ENCODE data around the gene APRT.

Gene APRT

GRCh38 chr16:88807626-88808453, 3.9 kb downstream of the APRT start:
- DNase-seq (ENCODE audit: low read depth), result no peak

GRCh38 chr16:88807142-88807625, 4.5 kb downstream of the APRT start:
- no peak for DNase-seq (ENCODE audit: low read depth)

DNA sequence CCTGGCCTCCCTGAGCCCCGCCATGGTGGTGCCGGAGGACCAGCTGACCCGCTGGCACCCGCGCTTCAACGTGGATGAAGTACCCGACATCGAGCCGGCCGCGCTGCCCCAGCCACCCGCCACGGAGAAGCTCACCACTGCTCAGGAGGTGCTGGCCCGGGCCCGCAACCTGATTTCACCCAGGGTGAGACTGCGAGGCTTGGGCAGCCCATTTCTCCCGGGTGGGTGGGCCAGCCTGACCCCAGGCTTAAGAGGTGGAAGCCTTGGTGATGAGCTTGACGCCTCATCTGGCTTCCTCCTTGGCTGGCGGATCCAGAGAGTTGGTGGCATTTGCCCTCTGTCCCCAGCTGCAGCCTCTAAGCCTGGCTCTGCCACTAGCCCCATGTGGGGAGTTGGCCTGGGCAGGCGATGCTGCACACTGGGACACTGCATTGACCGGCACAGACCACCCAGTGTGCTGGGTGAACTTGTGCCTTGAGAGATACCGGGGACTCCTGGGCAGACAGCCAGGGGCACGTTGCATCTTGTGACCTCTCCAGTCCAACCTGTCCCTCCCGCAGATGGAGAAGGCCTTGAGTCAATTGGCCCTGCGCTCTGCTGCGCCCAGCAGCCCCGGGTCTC, 5.1 kb downstream of the APRT start:
- no peak for DNase-seq (ENCODE audit: low read depth)

DNA sequence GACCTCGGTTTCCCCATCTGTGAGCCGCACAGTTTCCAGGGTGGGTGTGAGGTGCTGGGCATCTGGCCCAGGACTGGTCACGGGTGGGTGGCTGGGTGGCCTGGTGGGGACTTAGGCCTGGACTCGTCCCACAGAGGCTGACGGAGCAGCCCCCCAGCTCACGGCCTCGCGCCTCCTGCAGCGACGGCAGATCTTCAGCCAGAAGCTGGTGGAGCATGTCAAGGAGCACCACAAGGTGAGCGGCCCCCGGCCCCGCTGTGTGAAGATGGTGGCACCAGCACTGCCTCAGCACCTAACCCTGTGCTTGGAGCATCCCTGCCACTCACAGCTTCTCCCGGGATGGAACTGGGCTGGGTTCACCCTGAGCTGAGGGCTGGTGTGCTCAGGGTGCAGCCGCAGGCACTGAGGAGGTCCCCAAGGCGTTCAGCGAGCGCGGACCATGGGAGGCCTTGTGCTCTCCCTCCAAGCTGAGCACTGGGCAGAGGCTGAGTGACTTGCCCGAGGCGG, 5.8 kb downstream of the APRT start:
- DNase-seq (ENCODE audit: low read depth), result no peak

DNA sequence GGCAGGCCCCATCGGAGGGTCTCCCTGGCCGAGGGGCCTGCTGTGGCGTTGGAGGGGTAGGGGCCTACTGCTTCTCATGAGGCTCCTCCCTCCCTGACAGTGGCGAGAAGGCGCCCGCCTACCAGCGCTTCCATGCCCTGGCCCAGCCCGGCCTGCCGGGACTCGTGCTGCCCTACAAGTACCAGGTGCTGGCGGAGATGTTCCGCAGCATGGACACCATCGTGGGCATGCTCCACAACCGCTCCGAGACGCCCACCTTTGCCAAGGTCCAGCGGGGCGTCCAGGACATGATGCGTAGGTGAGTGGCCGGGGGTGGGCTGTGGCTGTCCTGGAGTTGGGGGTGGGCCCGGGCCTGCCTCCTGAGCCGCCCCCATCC, 6.4 kb downstream of the APRT start:
- DNase-seq (ENCODE audit: low read depth), result no peak

GRCh38 chr16:88804552-88805339, 7.0 kb downstream of the APRT start:
- DNase-seq (ENCODE audit: low read depth), result no peak

DNA sequence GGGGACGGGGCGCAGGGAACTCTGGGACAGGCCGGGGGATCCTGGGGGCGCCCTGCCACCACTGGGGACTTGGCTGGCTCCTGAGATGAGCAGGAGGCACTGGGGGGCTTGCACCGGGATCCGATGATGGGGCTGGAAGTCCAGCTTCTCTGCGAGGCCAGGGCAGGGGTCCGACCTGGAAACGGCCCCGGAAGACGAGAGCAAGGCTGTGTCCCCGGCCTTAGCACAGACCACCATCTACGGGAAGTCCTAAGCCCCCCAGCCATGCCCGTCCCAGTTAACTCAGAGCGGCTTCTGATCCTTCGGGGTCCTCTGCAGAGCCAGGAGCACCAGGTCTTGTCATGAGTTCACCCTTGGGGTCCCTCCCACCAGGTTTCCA, 7.6 kb downstream of the APRT start:
- no peak for DNase-seq (ENCODE audit: low read depth)

- DNase-seq (ENCODE audit: low read depth), result peak; percentile 75
These were observed 8.3 kb downstream of the APRT start, which contains the start of gene CDT1 for GRCh38 chr16:88803264-88803987. TSS of gene CDT1 (plus strand) at chr16:88803789. CDS start at chr16:88803832, 43 bp downstream.

- DNase-seq (ENCODE audit: low read depth), result no peak
These were observed 11.5 kb downstream of the APRT start for GRCh38 chr16:88800277-88800592.

- no peak for DNase-seq (ENCODE audit: low read depth)
These were observed 12.0 kb downstream of the APRT start for GRCh38 chr16:88799569-88800276.

- no peak for DNase-seq (ENCODE audit: low read depth)
These were observed 12.8 kb downstream of the APRT start for GRCh38 chr16:88798772-88799455.

GRCh38 chr16:88798073-88798472, 13.7 kb downstream of the APRT start:
- no peak for DNase-seq (ENCODE audit: low read depth)

GRCh38 chr16:88796278-88796677, 15.4 kb downstream of the APRT start:
- DNase-seq (ENCODE audit: low read depth), result no peak

- DNase-seq (ENCODE audit: low read depth), result no peak
These were observed 18.3 kb downstream of the APRT start for GRCh38 chr16:88793251-88793954.

- DNase-seq (ENCODE audit: low read depth), result no peak
These were observed 19.0 kb downstream of the APRT start for GRCh38 chr16:88792668-88793250.

DNA sequence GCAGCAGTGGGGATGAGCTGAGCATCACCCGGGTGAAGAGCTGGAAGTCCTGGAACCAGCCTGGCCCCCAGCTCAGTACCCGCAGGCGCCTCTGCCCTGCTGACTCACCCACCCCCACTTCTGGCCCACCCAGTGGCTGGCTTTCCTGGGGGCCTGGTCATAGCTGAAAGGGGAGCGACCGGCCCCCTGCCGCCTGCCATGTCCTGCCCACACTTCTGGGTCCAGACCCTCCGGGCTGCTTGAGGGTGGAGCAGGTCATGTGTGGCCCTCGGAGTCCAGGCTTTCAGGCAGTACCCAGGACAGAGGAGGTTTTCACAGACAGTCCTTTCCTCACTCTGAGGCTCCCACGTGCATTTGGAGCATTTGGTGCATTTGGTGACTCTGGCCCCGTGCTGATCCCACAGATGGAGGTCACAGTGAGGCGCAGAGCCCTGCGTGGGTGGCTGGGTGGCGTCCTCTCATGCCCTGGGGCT, 19.6 kb downstream of the APRT start:
- DNase-seq (ENCODE audit: low read depth), result no peak

DNA sequence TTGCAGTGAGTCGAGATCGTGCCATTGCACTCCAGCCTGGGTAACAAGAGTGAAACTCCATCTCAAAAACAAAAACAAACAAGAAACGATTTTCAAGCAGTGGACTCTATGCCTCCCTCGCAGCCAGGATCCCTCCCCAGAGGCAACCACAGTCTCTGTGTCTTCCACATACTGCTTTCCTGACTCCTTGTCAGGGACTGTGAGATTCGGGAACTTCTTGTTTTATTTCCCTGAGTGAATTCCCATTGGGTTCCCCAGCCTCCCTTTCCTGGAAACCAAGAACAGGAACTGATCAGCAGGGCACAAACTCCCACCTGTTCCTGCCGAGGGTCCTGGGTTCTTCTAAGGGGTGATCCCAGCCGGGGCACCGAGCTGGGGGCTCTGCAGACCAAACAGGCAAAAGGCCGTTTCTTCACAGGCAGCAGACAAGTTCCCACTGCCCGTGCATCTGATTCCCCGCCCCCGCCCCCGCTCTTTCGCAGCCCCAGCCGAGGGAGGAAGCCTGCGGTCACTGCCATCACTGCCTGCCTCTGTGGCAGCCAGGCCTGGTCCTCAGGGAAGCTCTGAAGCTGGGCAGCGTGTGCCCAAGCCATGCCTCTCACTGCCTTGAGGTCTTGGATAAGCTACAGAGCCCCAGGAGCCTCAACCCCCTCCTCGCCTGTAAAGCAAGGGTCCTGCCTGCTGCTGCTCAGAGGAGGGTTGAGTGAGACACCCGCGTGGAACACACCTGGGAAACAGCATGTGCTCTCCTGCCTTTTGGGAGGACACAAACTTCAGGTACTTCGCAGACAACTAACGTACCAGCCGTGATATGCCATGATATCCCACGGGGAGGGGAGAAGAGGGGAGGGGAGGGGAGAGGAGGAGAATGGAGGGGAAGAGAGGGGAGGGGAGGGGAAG, 21.2 kb downstream of the APRT start:
- DNase-seq (ENCODE audit: low read depth), result no peak

DNA sequence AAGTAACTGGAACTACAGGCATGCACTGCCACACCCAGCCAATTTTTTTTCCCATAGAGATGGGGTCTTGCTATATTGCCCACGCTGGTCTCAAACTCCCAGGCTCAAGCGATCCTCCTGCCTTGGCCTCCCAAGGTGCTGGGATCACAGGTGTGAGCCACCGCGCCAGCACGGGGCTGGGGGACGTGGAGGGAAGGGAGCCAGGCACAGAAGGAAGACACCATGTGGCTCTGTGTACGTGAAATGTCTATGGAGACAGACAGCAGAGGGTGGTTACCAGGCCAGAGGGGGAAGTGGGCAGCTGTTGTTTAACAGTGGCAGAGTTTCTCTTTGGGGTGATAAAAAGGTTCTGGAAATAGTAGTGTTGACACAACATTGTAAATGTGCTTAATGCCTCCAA, 22.1 kb downstream of the APRT start:
- no peak for DNase-seq (ENCODE audit: low read depth)

All from T follicular helper cell (primary cell).